IMR-90 (cell line): ENCODE results near the gene TGFBR2. TPM values are rescaled to one million over a fixed set of nuclear protein-coding genes. Genes with fewer than 3 reads are reported as not detected.

Source experiments
- ATAC-seq: fragments of 200-7000 bp; cut with Tn5 transposase; 2 replicates; pipeline ENCODE4 v1.9.1; 2020; ENCODE audit warnings: low read depth, mild to moderate bottlenecking, moderate library complexity
- BruUV-seq: library from RNA; stranded (reverse); fragments of 400-500 nt; replicated peaks from 2 replicates; lab custom pipeline; 2021; lab: Mats Ljungman, UMichigan
- CTCF ChIA-PET: fragments of 300-600 bp; formaldehyde crosslinking; extraction: SDS; loops from one replicate; lab custom pipeline; 2021; ENCODE audit warnings: antibody characterized with exemption; lab: Yijun Ruan, JAX
- POLR2A ChIA-PET: fragments of 300-600 bp; sonication (Branson Sonifier 250); formaldehyde crosslinking; loops from one replicate; lab custom pipeline; 2022; ENCODE audit warnings: antibody characterized with exemption; ENCODE audit not compliant: unreplicated experiment; lab: Charles Lee
- DNase-seq: peaks from one replicate; pipeline ENCODE4 v3.0.0; 2013
- H2AFZ ChIP-seq: replicated peaks from 2 replicates; pipeline ENCODE3; 2013; ENCODE audit warnings: low read length, mild to moderate bottlenecking; ENCODE audit not compliant: poor library complexity
- H2AK5ac ChIP-seq: 2 replicates; pipeline ENCODE4 v1.6.1; 2013; ENCODE audit warnings: low read depth, low read length, inconsistent platforms
- H2AK9ac ChIP-seq: replicated peaks from 2 replicates; pipeline ENCODE3; 2013; ENCODE audit warnings: mild to moderate bottlenecking, low read depth, low read length, moderate library complexity; ENCODE audit not compliant: poor library complexity
- H2BK120ac ChIP-seq: 2 replicates; pipeline ENCODE4 v1.6.1; 2013; ENCODE audit warnings: low read depth, low read length, inconsistent platforms
- H2BK15ac ChIP-seq: 3 replicates; pipeline ENCODE4 v1.6.1; 2013; ENCODE audit warnings: low read depth, low read length, inconsistent platforms
- H2BK20ac ChIP-seq: 2 replicates; pipeline ENCODE4 v1.6.1; 2013; ENCODE audit warnings: low read depth, mild to moderate bottlenecking, inconsistent platforms, low read length, moderate library complexity
- H2BK5ac ChIP-seq: 2 replicates; pipeline ENCODE4 v1.6.1; 2013; ENCODE audit warnings: mild to moderate bottlenecking, low read depth, low read length, inconsistent platforms; ENCODE audit not compliant: poor library complexity, severe bottlenecking
- H3K14ac ChIP-seq: replicated peaks from 2 replicates; pipeline ENCODE4 v1.6.1; 2013; ENCODE audit warnings: low read depth, low read length, inconsistent platforms
- H3K18ac ChIP-seq: 2 replicates; pipeline ENCODE4 v1.6.1; 2013; ENCODE audit warnings: low read depth, low read length, control low read depth
- H3K23ac ChIP-seq: 2 replicates; pipeline ENCODE4 v1.6.1; 2013; ENCODE audit warnings: low read depth, low read length, inconsistent platforms
- H3K27ac ChIP-seq: 2 replicates; pipeline ENCODE4 v1.5.1; 2013; ENCODE audit warnings: mild to moderate bottlenecking, control low read depth, low read length; ENCODE audit not compliant: insufficient read depth
- H3K27me3 ChIP-seq: 2 replicates; pipeline ENCODE4 v1.6.1; 2013; ENCODE audit warnings: low read length; ENCODE audit not compliant: control insufficient read depth, insufficient read depth
- H3K36me3 ChIP-seq: 2 replicates; pipeline ENCODE4 v1.6.1; 2013; ENCODE audit warnings: low read length, mixed read lengths; ENCODE audit not compliant: control insufficient read depth, insufficient read depth
- H3K4ac ChIP-seq: 2 replicates; pipeline ENCODE4 v1.6.1; 2013; ENCODE audit warnings: low read depth, low read length, inconsistent platforms
- H3K4me1 ChIP-seq: 2 replicates; pipeline ENCODE4 v1.6.1; 2013; ENCODE audit warnings: low read length, mixed read lengths; ENCODE audit not compliant: control insufficient read depth, insufficient read depth
- H3K4me2 ChIP-seq: 2 replicates; pipeline ENCODE4 v1.6.1; 2013; ENCODE audit warnings: low read depth, mild to moderate bottlenecking, control low read depth, low read length, moderate library complexity
- H3K4me3 ChIP-seq: 2 replicates; pipeline ENCODE4 v1.5.1; 2013; ENCODE audit warnings: low read depth, mild to moderate bottlenecking, control low read depth, low read length, moderate library complexity; ENCODE audit not compliant: insufficient read depth
- H3K56ac ChIP-seq: 2 replicates; pipeline ENCODE4 v1.6.1; 2013; ENCODE audit warnings: low read length, inconsistent platforms; ENCODE audit not compliant: insufficient read depth; ENCODE audit errors: extremely low read depth
- H3K79me1 ChIP-seq, 2 experiments: 2 replicates each; pipeline ENCODE4 v1.6.1; 2013; ENCODE audit warnings: low read length in 2 of 2, inconsistent platforms in 1 of 2, low read depth in 1 of 2
- H3K9ac ChIP-seq: 2 replicates; pipeline ENCODE4 v1.6.1; 2013; ENCODE audit warnings: low read depth, low read length, control low read depth
- H3K9me1 ChIP-seq: 2 replicates; pipeline ENCODE4 v1.6.1; 2013; ENCODE audit warnings: low read length, inconsistent platforms; ENCODE audit not compliant: insufficient read depth
- H3K9me3 ChIP-seq: 2 replicates; pipeline ENCODE4 v1.6.1; 2013; ENCODE audit warnings: low read length; ENCODE audit not compliant: control insufficient read depth, insufficient read depth
- H4K20me1 ChIP-seq: 2 replicates; pipeline ENCODE4 v1.6.1; 2013; ENCODE audit warnings: low read length, inconsistent platforms; ENCODE audit not compliant: insufficient read depth
- H4K5ac ChIP-seq: 2 replicates; pipeline ENCODE4 v1.6.1; 2013; ENCODE audit warnings: mild to moderate bottlenecking, low read depth, low read length, control low read depth
- H4K8ac ChIP-seq, 2 experiments: 2 replicates each; pipeline ENCODE4 v1.6.1; 2013; ENCODE audit warnings: low read depth in 2 of 2, low read length in 2 of 2, control low read depth in 1 of 2, inconsistent platforms in 1 of 2
- H4K91ac ChIP-seq: 2 replicates; pipeline ENCODE4 v1.6.1; 2013; ENCODE audit warnings: low read depth, low read length, inconsistent platforms; ENCODE audit not compliant: insufficient read depth
- BHLHE40 ChIP-seq: fragments of 150-350 bp; IDR thresholded peaks from 2 replicates; pipeline ENCODE4 v1.6.1; 2016; ENCODE audit warnings: mild to moderate bottlenecking, low read depth, low read length
- CEBPB ChIP-seq: IDR thresholded peaks from 2 replicates; pipeline ENCODE4 v1.6.1; 2012; ENCODE audit warnings: low read depth, low read length, improper control_type of control experiment
- MAFK ChIP-seq: IDR thresholded peaks from 2 replicates; pipeline ENCODE4 v1.6.1; 2012; ENCODE audit warnings: low read depth, low read length, improper control_type of control experiment
- MXI1 ChIP-seq: IDR thresholded peaks from 2 replicates; pipeline ENCODE4 v1.6.1; 2012; ENCODE audit warnings: low read depth, mild to moderate bottlenecking, low read length, moderate library complexity, borderline replicate concordance
- NFE2L2 ChIP-seq: fragments of 150-350 bp; IDR thresholded peaks from 2 replicates; pipeline ENCODE4 v1.6.1; 2016; ENCODE audit warnings: low read depth, mild to moderate bottlenecking, low read length
- WGBS, 2 experiments: methylation state at CpG; one replicate each; pipeline versions ENCODE4 v1.1.5 to v1.1.7; 2013; ENCODE audit warnings: missing lambda C conversion rate in 2 of 2; ENCODE audit not compliant: insufficient read length in 1 of 2; ENCODE audit errors: extremely low coverage in 2 of 2; 5-methylcytosine and 5-hydroxymethylcytosine counted together
- dilution Hi-C: fragments of 300-500 bp; cut with HindIII; formaldehyde crosslinking; loops from one replicate; pipeline ENCODE4 v1.14.3; 2018; ENCODE audit warnings: low sequenced_read_pairs; ENCODE audit not compliant: unreplicated experiment
- in situ Hi-C: fragments of 300-500 bp; cut with MboI; formaldehyde crosslinking; loops from 3 replicates; pipeline ENCODE4 v1.14.3; 2019; ENCODE audit warnings: low sequenced_read_pairs, inconsistent platforms, mixed read lengths
- intact Hi-C: fragments of 100-400 bp; cut with micrococcal nuclease; formaldehyde crosslinking; loops from 2 replicates; pipeline ENCODE4 v1.10.0; 2022
- polyA plus RNA-seq, 3 experiments: library from polyadenylated mRNA; depleted of rRNA; stranded (reverse); fragments of >200 nt; gene quantifications; 2 replicates each; pipeline ENCODE4 v1.2.3, GENCODE V29; 2012; ENCODE audit warnings: low replicate concordance in 1 of 3
- total RNA-seq: library from RNA; depleted of rRNA; stranded (reverse); fragments of >200 nt; gene quantifications from 2 replicates; pipeline ENCODE4 v1.2.3, GENCODE V29; 2012

TGFBR2 gene
- total and polyA plus RNA-seq, 2 of the 4 experiments (the other 2 are of a cell fraction) = 63.7 to 87.5 TPM

- H3K56ac ChIP-seq = no peak overlapping the region
- WGBS, 2 experiments = 71% methylated on average over 1 of the region's 2 CpGs; no CpG with 5 or more reads in 1 of the 2 experiments
- H3K9me1 ChIP-seq = peaks cover 10% of the 10 kb centered on the region
- H3K79me1 ChIP-seq = peaks cover 35 to 55% of the 10 kb centered on the region in 2 experiments
- H3K36me3 ChIP-seq = peaks cover 9% of the 10 kb centered on the region
- no TSS peak for BruUV-seq
- peak overlapping the region; percentile 75; the same call in 1 of the 2 replicates for H3K4ac ChIP-seq
- peak overlapping the region in 1 of 2 experiments; percentile 51; a peak in 2 of 4 replicates for H4K8ac ChIP-seq
- POLR2A ChIA-PET = no interaction called here
- H3K4me2 ChIP-seq = no peak overlapping the region
- no peak overlapping the region for H3K27ac ChIP-seq
- peaks cover 21% of the 10 kb centered on the region for H3K4me1 ChIP-seq
- in situ Hi-C loops (no loop called here), intact Hi-C loops (no loop called here), dilution Hi-C loops (no loop called here)
- H3K4me3 ChIP-seq = no peak overlapping the region
- peak overlapping the region; percentile 38; the same call in 1 of the 2 replicates for H4K91ac ChIP-seq
- TF ChIP-seq MXI1 (no peak), MAFK (no peak), BHLHE40 (no peak), NFE2L2 (no peak), CEBPB (no peak)
- H3K9me3 ChIP-seq = no peaks in the 10 kb centered on the region
- no peak overlapping the region for H2AFZ ChIP-seq
- H3K14ac ChIP-seq = peak overlapping the region; percentile 48
- H4K20me1 ChIP-seq = no peaks in the 10 kb centered on the region; the same call in 1 of the 2 replicates
- no peak for ATAC-seq
- H3K23ac ChIP-seq = peak overlapping the region; percentile 67
- no peak for DNase-seq
- peak overlapping the region; percentile 38; the same call in 1 of the 2 replicates for H3K18ac ChIP-seq
- CTCF ChIA-PET = no interaction called here
- H3K9ac ChIP-seq = no peak overlapping the region
- H2AK9ac ChIP-seq = no peak overlapping the region
- peak overlapping the region; percentile 65 for H2BK120ac ChIP-seq
- H3K27me3 ChIP-seq = no peaks in the 10 kb centered on the region
- H2BK15ac ChIP-seq = peak overlapping the region; percentile 72; the same call in 2 of the 3 replicates
- H2BK20ac ChIP-seq = peak overlapping the region; percentile 30; the same call in 1 of the 2 replicates
- H4K5ac ChIP-seq = no peak overlapping the region; the same call in 1 of the 2 replicates
- 0 out of 2 replicates have a peak overlapping the region, but pooled peaks have one; percentile 35 for H2AK5ac ChIP-seq
- peak overlapping the region; percentile 40 for H2BK5ac ChIP-seq
Observed at GRCh38 chr3:30661098-30661873, 54.9 kb downstream of the TGFBR2 start.
